Fibroblast of lung (primary cell): ENCODE results near the gene TIMM29. TPM values are rescaled to one million over a fixed set of nuclear protein-coding genes. Genes with fewer than 3 reads are reported as not detected.

Source experiments
- DNase-seq, 2 donors: peaks; one replicate each; pipeline versions ENCODE4 v3.0.0 to v3.0.0-alpha.2; 2010; ENCODE audit warnings: low read depth in 2 of 2
- H2AFZ ChIP-seq: 2 replicates; pipeline ENCODE4 v1.5.1; 2012; ENCODE audit warnings: low read length, control low read depth, inconsistent platforms
- H3K27ac ChIP-seq: 2 replicates; pipeline ENCODE4 v1.5.1; 2011; ENCODE audit warnings: low read length, control low read depth; ENCODE audit not compliant: insufficient read depth
- H3K27me3 ChIP-seq: 2 replicates; pipeline ENCODE4 v1.5.1; 2011; ENCODE audit warnings: mild to moderate bottlenecking, low read length; ENCODE audit not compliant: control insufficient read depth, insufficient read depth
- H3K36me3 ChIP-seq: 2 replicates; pipeline ENCODE4 v1.5.1; 2011; ENCODE audit warnings: low read length; ENCODE audit not compliant: control insufficient read depth, insufficient read depth
- H3K4me1 ChIP-seq: 2 replicates; pipeline ENCODE4 v1.5.1; 2011; ENCODE audit warnings: low read length; ENCODE audit not compliant: control insufficient read depth, insufficient read depth; ENCODE audit errors: extremely low read depth
- H3K4me2 ChIP-seq: 2 replicates; pipeline ENCODE4 v1.5.1; 2011; ENCODE audit warnings: low read length, control low read depth; ENCODE audit not compliant: insufficient read depth; ENCODE audit errors: extremely low read depth
- H3K4me3 ChIP-seq, 4 experiments: fragments of 200-600 bp in 1 of 4; sonication (generic) in 1 of 4; replicated peaks in 1 of 4; 2 replicates each; pipeline ENCODE4 v1.5.1; 2011 to 2016; ENCODE audit warnings: low read length in 4 of 4, low read depth in 3 of 4, mild to moderate bottlenecking in 3 of 4, control low read depth in 2 of 4, inconsistent platforms in 1 of 4, mixed read lengths in 1 of 4; ENCODE audit not compliant: insufficient read depth in 1 of 4; ENCODE audit errors: control extremely low read depth in 1 of 4
- H3K79me2 ChIP-seq: 2 replicates; pipeline ENCODE4 v1.5.1; 2012; ENCODE audit warnings: mild to moderate bottlenecking, low read length, inconsistent platforms; ENCODE audit not compliant: control insufficient read depth, insufficient read depth
- H3K9ac ChIP-seq: 2 replicates; pipeline ENCODE4 v1.5.1; 2011; ENCODE audit warnings: mild to moderate bottlenecking, low read length, control low read depth; ENCODE audit not compliant: insufficient read depth
- H3K9me3 ChIP-seq: 2 replicates; pipeline ENCODE4 v1.5.1; 2012; ENCODE audit warnings: low read depth, low read length; ENCODE audit not compliant: control insufficient read depth, insufficient read depth
- H4K20me1 ChIP-seq: 2 replicates; pipeline ENCODE4 v1.5.1; 2011; ENCODE audit warnings: low read length; ENCODE audit not compliant: control insufficient read depth, insufficient read depth; ENCODE audit errors: extremely low read depth
- CTCF ChIP-seq, 2 donors: IDR thresholded peaks in 1 of 2; conservative IDR thresholded peaks in 1 of 2; 1 replicate in 1 of 2; 2 replicates in 1 of 2; pipeline ENCODE4 v1.5.1; 2011 to 2012; ENCODE audit warnings: low read length in 2 of 2, control low read depth in 1 of 2, inconsistent platforms in 1 of 2, low read depth in 1 of 2, mild to moderate bottlenecking in 1 of 2
- EZH2 ChIP-seq: IDR thresholded peaks from 2 replicates; pipeline ENCODE4 v1.5.1; 2012; ENCODE audit warnings: low read length, control low read depth, mild to moderate bottlenecking; ENCODE audit errors: missing control alignments
- polyA plus RNA-seq, 2 donors: library from polyadenylated mRNA; depleted of rRNA in 1 of 2; stranded (reverse) in 1 of 2; unstranded in 1 of 2; fragments of >200 nt; gene quantifications; 2 replicates each; pipeline ENCODE4 v1.2.1, GENCODE V29; 2011 to 2012; ENCODE audit warnings: missing spikeins in 1 of 2
- total RNA-seq: library from RNA; depleted of rRNA; stranded (reverse); fragments of >200 nt; gene quantifications from 2 replicates; pipeline ENCODE4 v1.2.1, GENCODE V29; 2014

TIMM29 gene
- total and polyA plus RNA-seq, 2 donors (not counting 1 experiment from before 2014, with no cell fraction given): 7.0 to 29.2 TPM

- no peaks in the 10 kb centered on the region for H3K9me3 ChIP-seq
- no peaks in the 10 kb centered on the region for H3K36me3 ChIP-seq
- H3K27ac ChIP-seq: no peak overlapping the region
- peaks cover 14% of the 10 kb centered on the region for H3K79me2 ChIP-seq
- no peaks in the 10 kb centered on the region for H3K4me1 ChIP-seq
- H2AFZ ChIP-seq: no peak overlapping the region
- H3K4me2 ChIP-seq: no peak overlapping the region
- H3K9ac ChIP-seq: no peak overlapping the region
- no peaks in the 10 kb centered on the region for H4K20me1 ChIP-seq
- no peak for TF ChIP-seq EZH2
- DNase-seq: no peak
- no peaks in the 10 kb centered on the region for H3K27me3 ChIP-seq
- H3K4me3 ChIP-seq: no peak overlapping the region
Measured at GRCh38 chr19:10892256-10892655, 36.4 kb upstream of the TIMM29 start.

- no peak for DNase-seq
- H3K27ac ChIP-seq: no peak overlapping the region
Measured at GRCh38 chr19:10894911-10895213, 33.7 kb upstream of the TIMM29 start.

GRCh38 chr19:10895363-10895762, 33.2 kb upstream of the TIMM29 start:
- no peaks in the 10 kb centered on the region for H3K27me3 ChIP-seq
- no peak overlapping the region for H3K9ac ChIP-seq
- H3K9me3 ChIP-seq: no peaks in the 10 kb centered on the region
- DNase-seq: no peak
- H3K79me2 ChIP-seq: peaks cover 20% of the 10 kb centered on the region
- H2AFZ ChIP-seq: no peak overlapping the region
- no peaks in the 10 kb centered on the region for H3K36me3 ChIP-seq
- no peak overlapping the region for H3K4me2 ChIP-seq
- no peaks in the 10 kb centered on the region for H3K4me1 ChIP-seq
- H3K27ac ChIP-seq: no peak overlapping the region
- no peaks in the 10 kb centered on the region for H4K20me1 ChIP-seq
- H3K4me3 ChIP-seq: no peak overlapping the region
- no peak for TF ChIP-seq CTCF (conservative IDR thresholded peaks at IDR 0.05 in 1 of 2, IDR thresholded peaks at IDR 0.05 in 1 of 2; ENCODE audit: low read depth in 1 of 2, low read length in 2 of 2)
- TF ChIP-seq EZH2: no peak

More at GRCh38 chr19:10894911-10895213, 33.7 kb upstream of the TIMM29 start:
- no peak overlapping the region for H2AFZ ChIP-seq
- H3K4me1 ChIP-seq: no peaks in the 10 kb centered on the region
- TF ChIP-seq EZH2: no peak
- no peaks in the 10 kb centered on the region for H3K27me3 ChIP-seq
- H3K9me3 ChIP-seq: no peaks in the 10 kb centered on the region
- no peak overlapping the region for H3K4me3 ChIP-seq
- no peaks in the 10 kb centered on the region for H3K36me3 ChIP-seq
- no peaks in the 10 kb centered on the region for H4K20me1 ChIP-seq
- H3K9ac ChIP-seq: no peak overlapping the region
- peaks cover 20% of the 10 kb centered on the region for H3K79me2 ChIP-seq
- H3K4me2 ChIP-seq: no peak overlapping the region

- Histone ChIP-seq H4K20me1 (no peaks in the 10 kb centered on the region), H3K4me3 (no peak overlapping the region), H3K4me1 (no peaks in the 10 kb centered on the region), H3K4me2 (no peak overlapping the region), H3K27ac (no peak overlapping the region), H3K79me2 (peaks cover 20% of the 10 kb centered on the region), H3K9me3 (no peaks in the 10 kb centered on the region), H3K27me3 (no peaks in the 10 kb centered on the region), H2AFZ (no peak overlapping the region), H3K36me3 (no peaks in the 10 kb centered on the region), H3K9ac (no peak overlapping the region)
- no peak for DNase-seq
- TF ChIP-seq CTCF (conservative IDR thresholded peaks at IDR 0.05 in 1 of 2, IDR thresholded peaks at IDR 0.05 in 1 of 2; ENCODE audit: low read depth in 1 of 2, low read length in 2 of 2): no peak
- no peak for TF ChIP-seq EZH2
Measured at GRCh38 chr19:10895920-10896319, 32.7 kb upstream of the TIMM29 start.
